Astrocyte (in vitro differentiated cells and primary cell): ENCODE measurements around the gene SF3B3.

Experiments used
- CTCF ChIP-seq: IDR thresholded peaks from 2 replicates; pipeline ENCODE4 v1.5.1; 2011; ENCODE audit warnings: low read depth, mild to moderate bottlenecking, inconsistent platforms, low read length, moderate library complexity; ENCODE audit not compliant: insufficient read depth
- EZH2 ChIP-seq: IDR thresholded peaks from 2 replicates; pipeline ENCODE4 v1.6.1; 2012; ENCODE audit warnings: mild to moderate bottlenecking, low read length, inconsistent platforms; ENCODE audit not compliant: insufficient read depth

- TF ChIP-seq CTCF (no peak), EZH2 (no peak)
Measured at GRCh38 chr16:70550082-70550481, 26.5 kb downstream of the SF3B3 start.
